Testis (tissue), 3 donors: Measurements from ENCODE around the gene RTN4RL2. TPM values are rescaled to one million over a fixed set of nuclear protein-coding genes. Genes with fewer than 3 reads are reported as not detected.

Source experiments
- DNase-seq: peaks from one replicate; pipeline ENCODE4 v3.0.0-alpha.2; 2019
- H3K27ac ChIP-seq, 2 donors: fragments of 200-600 bp; sonication (generic); one replicate each; pipeline ENCODE4 v1.5.1; 2019
- H3K27me3 ChIP-seq: fragments of 200-600 bp; sonication (generic); one replicate; pipeline ENCODE4 v1.5.1; 2019
- H3K36me3 ChIP-seq: fragments of 200-600 bp; sonication (generic); one replicate; pipeline ENCODE4 v1.5.1; 2017; ENCODE audit warnings: low read depth; ENCODE audit errors: missing control alignments
- H3K4me1 ChIP-seq: fragments of 200-600 bp; sonication (generic); one replicate; pipeline ENCODE4 v1.5.1; 2019
- H3K4me3 ChIP-seq, 2 donors: fragments of 200-600 bp; sonication (generic); one replicate each; pipeline ENCODE4 v1.5.1; 2017 to 2019
- H3K9me3 ChIP-seq: fragments of 200-600 bp; sonication (generic); one replicate; pipeline ENCODE4 v1.5.1; 2017
- CTCF ChIP-seq, 3 experiments: fragments of 450-650 bp in 2 of 3; fragments of 200-600 bp in 1 of 3; sonication (generic) in 1 of 3; IDR thresholded peaks; one replicate each; pipeline ENCODE4 v1.5.1; 2016 to 2019; ENCODE audit warnings: antibody characterized with exemption in 3 of 3, mild to moderate bottlenecking in 2 of 3, moderate library complexity in 1 of 3
- POLR2A ChIP-seq: fragments of 450-650 bp; IDR thresholded peaks from one replicate; pipeline ENCODE4 v1.6.1; 2017; ENCODE audit warnings: antibody characterized with exemption, mild to moderate bottlenecking, moderate library complexity
- WGBS, 2 donors: methylation state at CpG; one replicate each; pipeline ENCODE4 v1.1.5; 2018; 5-methylcytosine and 5-hydroxymethylcytosine counted together
- intact Hi-C: fragments of 100-400 bp; cut with DNase I; formaldehyde crosslinking; loops from one replicate; pipeline ENCODE4 v1.15.1; 2023; ENCODE audit warnings: low total_unique reads
- polyA plus RNA-seq: library from polyadenylated mRNA; stranded (reverse); fragments of 350-450 nt; fragmentation: Illumina TruSeq; extraction: RNeasy Lipid Tissue Mini Kit (QIAGEN cat#74804); gene quantifications from one replicate; pipeline ENCODE4 v1.2.3, GENCODE V29; 2014; ENCODE audit warnings: low read depth, low replicate concordance; ENCODE audit not compliant: insufficient read depth
- total RNA-seq, 2 donors: library from RNA; depleted of rRNA; stranded (reverse); fragments of >200 nt; gene quantifications; one replicate each; pipeline ENCODE4 v1.2.3, GENCODE V29; 2016

Gene RTN4RL2
- total and polyA plus RNA-seq, 3 donors from 2014 or later = 2.3 to 3.2 (median 2.5) TPM

DNA sequence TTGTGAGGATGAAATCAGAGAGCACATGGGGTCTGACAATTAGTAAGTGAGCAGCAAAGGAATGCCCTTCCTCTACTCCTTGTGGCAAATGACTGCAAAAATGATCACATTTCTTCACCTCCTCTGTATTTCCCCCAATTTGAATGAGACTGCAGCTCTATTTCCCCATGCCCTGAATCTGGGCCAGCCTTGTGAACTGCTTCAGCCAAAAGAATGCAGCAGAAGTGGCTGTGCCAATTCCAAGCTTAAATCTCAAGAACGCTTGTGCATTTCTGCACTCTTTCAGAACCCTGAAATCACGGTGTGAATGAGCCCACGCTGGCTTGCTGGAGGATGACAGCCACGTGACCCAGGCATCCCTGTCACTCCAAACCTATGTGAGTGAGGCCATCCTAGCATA, 43.3 kb upstream of the RTN4RL2 start:
- Histone ChIP-seq H3K4me3 (no peak overlapping the region), H3K4me1 (peaks cover 6% of the 10 kb centered on the region), H3K9me3 (no peaks in the 10 kb centered on the region), H3K27ac (no peak overlapping the region), H3K36me3 (no peaks in the 10 kb centered on the region), H3K27me3 (no peaks in the 10 kb centered on the region)
- intact Hi-C loops = no loop called here
- WGBS, 2 donors = 65 to 67% methylated on average over 4 of the region's 4 CpGs
- no peak for TF ChIP-seq POLR2A
- no peak for TF ChIP-seq CTCF (IDR thresholded peaks at IDR 0.05)
- DNase-seq = peak; percentile 20

DNA sequence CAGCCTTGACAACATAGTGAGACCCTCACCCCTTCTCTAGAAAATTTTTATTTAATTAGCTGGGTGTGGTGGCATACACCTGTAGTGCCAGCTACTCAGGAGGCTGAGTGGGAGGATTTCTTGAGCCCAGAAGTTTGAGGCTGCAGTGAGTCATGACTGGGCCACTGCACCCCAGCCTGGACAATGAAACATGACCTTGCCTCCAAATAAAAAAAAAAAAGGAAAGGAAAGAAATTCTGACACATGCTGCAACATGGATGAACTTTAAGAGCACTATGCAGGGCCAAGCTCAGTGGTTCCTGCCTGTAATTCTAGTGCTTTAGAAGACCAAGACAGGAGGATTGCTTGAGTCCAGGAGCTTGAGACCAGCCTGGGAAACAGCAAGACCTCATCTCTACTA, 42.2 kb upstream of the RTN4RL2 start:
- no peaks in the 10 kb centered on the region for H3K9me3 ChIP-seq
- intact Hi-C loops = no loop called here
- H3K4me3 ChIP-seq = no peak overlapping the region
- DNase-seq = no peak
- no peaks in the 10 kb centered on the region for H3K27me3 ChIP-seq
- no peaks in the 10 kb centered on the region for H3K36me3 ChIP-seq
- peaks cover 6% of the 10 kb centered on the region for H3K4me1 ChIP-seq
- no peak for TF ChIP-seq CTCF (IDR thresholded peaks at IDR 0.05)
- no peak for TF ChIP-seq POLR2A
- no peak overlapping the region for H3K27ac ChIP-seq

GRCh38 chr11:57419146-57419545, 41.2 kb upstream of the RTN4RL2 start:
- peaks cover 12% of the 10 kb centered on the region for H3K4me1 ChIP-seq
- H3K27me3 ChIP-seq = no peaks in the 10 kb centered on the region
- no peak overlapping the region for H3K4me3 ChIP-seq
- TF ChIP-seq CTCF (IDR thresholded peaks at IDR 0.05) (no peak), POLR2A (no peak)
- H3K36me3 ChIP-seq = no peaks in the 10 kb centered on the region
- H3K9me3 ChIP-seq = no peaks in the 10 kb centered on the region
- 90 to 91% methylated on average over 3 of the region's 3 CpGs for WGBS, 2 donors
- H3K27ac ChIP-seq = no peak overlapping the region
- no peak for DNase-seq
- intact Hi-C loops = no loop called here

DNA sequence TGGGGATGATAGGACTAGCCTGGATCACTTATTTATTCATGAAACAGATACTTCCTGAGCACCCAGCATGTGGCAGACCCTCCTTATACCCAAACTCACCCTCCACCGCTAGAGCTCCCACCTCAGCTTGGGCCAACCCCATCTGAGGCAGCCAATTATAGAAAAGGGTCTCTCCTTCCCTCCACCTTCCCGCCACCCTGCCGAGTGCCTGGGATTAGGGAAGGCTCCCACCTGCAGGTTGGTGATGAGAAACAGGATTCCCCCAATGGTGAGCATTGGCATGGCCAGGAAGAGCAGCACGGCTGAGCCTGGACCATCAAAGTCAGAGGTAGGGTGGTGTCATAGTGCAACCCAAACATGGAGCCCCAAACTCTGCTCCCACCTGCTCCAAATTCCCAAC, 39.3 kb upstream of the RTN4RL2 start:
- Histone ChIP-seq H3K4me3 (no peak overlapping the region), H3K36me3 (no peaks in the 10 kb centered on the region), H3K27me3 (no peaks in the 10 kb centered on the region), H3K4me1 (peaks cover 31% of the 10 kb centered on the region), H3K9me3 (no peaks in the 10 kb centered on the region), H3K27ac (no peak overlapping the region)
- no peak for DNase-seq
- intact Hi-C loops = no loop called here
- TF ChIP-seq POLR2A = no peak
- no peak for TF ChIP-seq CTCF (IDR thresholded peaks at IDR 0.05)
- WGBS, 2 donors = 97% methylated on average over 4 of the region's 4 CpGs

DNA sequence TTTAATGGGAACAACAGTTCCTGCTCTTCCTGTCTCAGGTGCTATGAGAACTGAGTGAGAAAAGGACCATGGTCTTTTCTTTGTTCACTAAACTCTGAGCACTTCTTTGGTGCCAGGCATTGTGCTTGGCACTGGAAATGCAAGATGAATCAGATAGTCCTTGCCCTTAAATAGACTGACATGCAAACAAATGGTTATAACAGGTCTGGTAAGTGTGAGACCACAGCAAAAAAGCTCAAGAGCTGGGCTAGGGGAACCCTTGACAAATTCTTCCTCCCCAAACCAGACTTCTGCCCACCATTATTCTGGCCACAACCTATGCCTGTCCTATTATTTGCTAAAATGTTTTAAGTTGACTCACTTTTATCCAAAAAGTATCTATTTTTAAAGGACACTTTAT, 38.5 kb upstream of the RTN4RL2 start:
- Histone ChIP-seq H3K4me3 (no peak overlapping the region), H3K27ac (no peak overlapping the region), H3K4me1 (peaks cover 37% of the 10 kb centered on the region), H3K36me3 (no peaks in the 10 kb centered on the region), H3K27me3 (no peaks in the 10 kb centered on the region), H3K9me3 (no peaks in the 10 kb centered on the region)
- no peak for TF ChIP-seq CTCF (IDR thresholded peaks at IDR 0.05)
- no peak for TF ChIP-seq POLR2A
- intact Hi-C loops = no loop called here
- DNase-seq = no peak
